Body of pancreas (tissue), 4 donors: ENCODE measurements around the gene LRSAM1. TPM values are rescaled to one million over a fixed set of nuclear protein-coding genes. Genes with fewer than 3 reads are reported as not detected.

Source experiments
- ATAC-seq: fragments of 150-250 bp; one replicate; pipeline ENCODE4 v1.9.1; 2016
- DNase-seq, 4 donors: peaks; one replicate each; pipeline ENCODE4 v3.0.0-alpha.2; 2019
- H3K27ac ChIP-seq, 4 donors: fragments of 200-600 bp; sonication (generic); 1 replicate in 3 of 4; 2 replicates in 1 of 4; pipeline versions ENCODE4 v1.5.1 to v1.6.1; 2016 to 2019; ENCODE audit warnings: mild to moderate bottlenecking in 1 of 4, mixed read lengths in 1 of 4, moderate library complexity in 1 of 4
- H3K27me3 ChIP-seq, 2 donors: fragments of 200-600 bp; sonication (generic); one replicate each; pipeline ENCODE4 v1.6.0; 2016; ENCODE audit warnings: mild to moderate bottlenecking in 1 of 2
- H3K36me3 ChIP-seq, 2 donors: fragments of 200-600 bp; sonication (generic); replicated peaks in 1 of 2; 2 replicates each; pipeline ENCODE4 v1.5.1; 2016; ENCODE audit warnings: low read depth in 2 of 2; ENCODE audit not compliant: insufficient read depth in 1 of 2
- H3K4me1 ChIP-seq: fragments of 200-600 bp; sonication (generic); one replicate; pipeline ENCODE4 v1.6.0; 2016
- H3K4me3 ChIP-seq, 2 donors: fragments of 200-600 bp; sonication (generic); 1 replicate in 1 of 2; 2 replicates in 1 of 2; pipeline ENCODE4 v1.5.1; 2016 to 2019
- H3K9me3 ChIP-seq, 3 donors: fragments of 200-600 bp; sonication (generic); 1 replicate in 2 of 3; 2 replicates in 1 of 3; pipeline ENCODE4 v1.5.1; 2016
- CTCF ChIP-seq, 7 experiments: fragments of 450-650 bp in 4 of 7; fragments of 200-600 bp in 3 of 7; sonication (generic) in 3 of 7; IDR thresholded peaks; one replicate each; pipeline ENCODE4 v1.5.1; 2016 to 2019; ENCODE audit warnings: antibody characterized with exemption in 7 of 7
- POLR2A ChIP-seq, 3 donors: fragments of 450-650 bp; IDR thresholded peaks; one replicate each; pipeline ENCODE4 v1.6.1; 2016; ENCODE audit warnings: antibody characterized with exemption in 3 of 3, mild to moderate bottlenecking in 2 of 3
- WGBS, 2 donors: methylation state at CpG; one replicate each; pipeline ENCODE4 v1.1.5; 2017; 5-methylcytosine and 5-hydroxymethylcytosine counted together
- intact Hi-C: fragments of 100-400 bp; cut with DNase I; formaldehyde crosslinking; loops from one replicate; pipeline ENCODE4 v1.15.1; 2023
- total RNA-seq, 2 donors: library from RNA; depleted of rRNA; stranded (reverse); fragments of >200 nt; gene quantifications; one replicate each; pipeline ENCODE4 v1.1.0, GENCODE V29; 2016

LRSAM1 gene
- total RNA-seq, 2 donors from 2014 or later = 9.6 to 26.0 TPM

- Histone ChIP-seq H3K4me1 (peaks cover 97% of the 10 kb centered on the region), H3K4me3 (no peak overlapping the region), H3K27ac (peak overlapping the region; percentile 17 to 95 (median 62)), H3K36me3 (no peaks in the 10 kb centered on the region), H3K27me3 (no peaks in the 10 kb centered on the region), H3K9me3 (no peaks in the 10 kb centered on the region)
- intact Hi-C loops = no loop called here
- 72 to 78% methylated on average over 3 of the region's 3 CpGs for WGBS, 2 donors
- TF ChIP-seq POLR2A (IDR thresholded peaks at IDR 0.05) (no peak), CTCF (IDR thresholded peaks at IDR 0.05) (peak in 3 of 7 experiments; percentile 9 to 18 (median 14))
- no peak for ATAC-seq
- peak in 1 of 4 donors; percentile 25 for DNase-seq
Observed at GRCh38 chr9:127537792-127538191, 86.5 kb downstream of the LRSAM1 start.

- Histone ChIP-seq H3K36me3 (no peaks in the 10 kb centered on the region), H3K4me3 (no peak overlapping the region), H3K27me3 (no peaks in the 10 kb centered on the region), H3K9me3 (no peaks in the 10 kb centered on the region), H3K4me1 (peaks cover 98% of the 10 kb centered on the region), H3K27ac (peak overlapping the region; percentile 59 to 95 (median 92))
- ATAC-seq = no peak
- no peak for DNase-seq
- WGBS, 2 donors = 76 to 77% methylated on average over 4 of the region's 4 CpGs
- TF ChIP-seq POLR2A (IDR thresholded peaks at IDR 0.05) (no peak), CTCF (IDR thresholded peaks at IDR 0.05) (no peak)
- intact Hi-C loops = no loop called here
Observed at GRCh38 chr9:127538849-127539258, 87.5 kb downstream of the LRSAM1 start.

- H3K9me3 ChIP-seq = no peaks in the 10 kb centered on the region
- no peak for ATAC-seq
- peak overlapping the region; percentile 59 to 95 (median 92) for H3K27ac ChIP-seq
- no peaks in the 10 kb centered on the region for H3K27me3 ChIP-seq
- TF ChIP-seq CTCF (IDR thresholded peaks at IDR 0.05) (no peak), POLR2A (IDR thresholded peaks at IDR 0.05) (no peak)
- no peaks in the 10 kb centered on the region for H3K36me3 ChIP-seq
- no peak overlapping the region for H3K4me3 ChIP-seq
- intact Hi-C loops = no loop called here
- no peak for DNase-seq
- peaks cover 98% of the 10 kb centered on the region for H3K4me1 ChIP-seq
- WGBS, 2 donors = 66 to 73% methylated on average over 14 to 17 of the region's 17 CpGs
Observed at GRCh38 chr9:127539259-127539981, 88.1 kb downstream of the LRSAM1 start.

DNA sequence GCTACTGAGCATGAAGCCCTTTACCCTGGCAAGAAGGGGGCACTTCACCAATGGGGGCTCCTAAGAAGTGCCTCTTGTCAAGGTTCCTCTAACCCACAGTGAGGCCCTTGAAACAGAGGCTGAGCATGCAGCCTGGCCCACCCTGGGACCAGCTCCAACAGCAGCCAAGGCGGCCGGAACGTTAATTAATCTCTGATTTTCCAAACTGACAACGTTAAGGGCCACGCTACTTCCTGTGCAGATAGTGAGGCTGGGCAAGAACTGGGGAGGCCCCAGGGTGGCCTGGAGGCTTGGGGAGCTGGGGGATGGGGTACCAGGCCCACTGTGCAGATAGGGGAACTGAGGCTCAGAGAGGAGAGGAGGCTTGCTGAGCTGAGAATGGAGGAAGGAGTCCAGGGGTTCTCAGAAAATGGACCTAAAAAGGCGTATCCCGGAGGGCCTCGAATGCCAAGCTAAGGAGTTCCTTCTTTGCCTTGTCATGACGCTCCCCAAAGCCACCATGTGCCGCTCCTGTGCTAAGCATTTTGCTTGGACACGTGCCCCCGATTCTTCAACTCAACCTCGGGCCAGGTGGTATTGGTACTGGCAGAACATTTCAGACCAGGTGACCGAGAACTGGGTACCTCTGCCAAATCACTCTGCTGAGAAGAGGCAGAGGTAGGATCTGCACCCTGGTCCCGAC lies 88.8 kb downstream of the LRSAM1 start:
- Histone ChIP-seq H3K9me3 (no peaks in the 10 kb centered on the region), H3K27me3 (no peaks in the 10 kb centered on the region), H3K27ac (peak overlapping the region; percentile 59 to 95 (median 92)), H3K4me3 (no peak overlapping the region), H3K4me1 (peaks cover 100% of the 10 kb centered on the region), H3K36me3 (no peaks in the 10 kb centered on the region)
- ATAC-seq (peak; percentile 32), DNase-seq (peak; percentile 79 to 88 (median 82))
- intact Hi-C loops = no loop called here
- TF ChIP-seq POLR2A (IDR thresholded peaks at IDR 0.05) = no peak
- TF ChIP-seq CTCF (IDR thresholded peaks at IDR 0.05) = peak in 1 of 7 experiments; percentile 11
- WGBS, 2 donors = 26 to 27% methylated on average over 13 to 15 of the region's 15 CpGs
